ENCODE measurements around the gene RRP1. TPM values are rescaled to one million over a fixed set of nuclear protein-coding genes. Genes with fewer than 3 reads are reported as not detected.
A peak's percentile ranks its signal among the peaks of the same experiment; 100 is the strongest.

RRP1 gene
- total and polyA plus RNA-seq, 9 of the 15 experiments (the other 6 are each of a cell fraction or from before 2014, with no cell fraction given): 0.89 to 105 (median 51.6) TPM

GRCh38 chr21:43775795-43776430 is 13.5 kb upstream of the RRP1 start, which contains the start of gene CSTB (continued):
- TF ChIP-seq GTF2B (IDR thresholded peaks at IDR 0.05; ENCODE audit: extremely low read depth, insufficient read length) (no peak), THAP12 (CRISPR knock-in tag; IDR thresholded peaks at IDR 0.05) (peak; percentile 59; the same call in 1 of the 2 replicates), CHCHD3 (CRISPR knock-in tag; IDR thresholded peaks at IDR 0.05) (no peak), STAT5A (IDR thresholded peaks at IDR 0.05; ENCODE audit: borderline replicate concordance, low read length) (no peak), RCOR1 (IDR thresholded peaks at IDR 0.05; ENCODE audit: borderline replicate concordance in 1 of 2, low read depth in 2 of 2, low read length in 2 of 2) (peak in 1 of 2 experiments; percentile 36; a peak in 2 of 4 replicates), TAF15 (IDR thresholded peaks at IDR 0.05; ENCODE audit: low read depth, low read length) (no peak), ATF3 (IDR thresholded peaks at IDR 0.05) (no peak), ATF3 (CRISPR knock-in tag; conservative IDR thresholded peaks at IDR 0.05) (no peak; the same call in 1 of the 2 replicates), NFIX (CRISPR knock-in tag; IDR thresholded peaks at IDR 0.05; ENCODE audit: low read depth) (no peak), SIX5 (IDR thresholded peaks at IDR 0.05; ENCODE audit: borderline replicate concordance in 1 of 2, insufficient read depth in 1 of 2, low read depth in 1 of 2, low read length in 2 of 2) (no peak), ZNF583 (CRISPR knock-in tag; IDR thresholded peaks at IDR 0.05) (peak; percentile 73), ETS1 (conservative IDR thresholded peaks at IDR 0.05; ENCODE audit: control insufficient read depth, low read depth, low read length) (no peak), SIRT6 (IDR thresholded peaks at IDR 0.05; ENCODE audit: low read depth, low read length) (no peak), ID3 (CRISPR knock-in tag; IDR thresholded peaks at IDR 0.05) (no peak), ID3 (tag; IDR thresholded peaks at IDR 0.05) (peak; percentile 90), ZFP30 (CRISPR knock-in tag; IDR thresholded peaks at IDR 0.05; ENCODE audit: borderline replicate concordance) (no peak), TARDBP (IDR thresholded peaks at IDR 0.05) (no peak; the same call in 1 of the 2 replicates), U2AF2 (optimal IDR thresholded peaks at IDR 0.05; ENCODE audit: low read depth, low read length) (no peak), MAFG (tag; conservative IDR thresholded peaks at IDR 0.05) (no peak), BDP1 (IDR thresholded peaks at IDR 0.05; ENCODE audit: insufficient read depth, insufficient read length) (no peak), ZNF24 (IDR thresholded peaks at IDR 0.05) (no peak), SIN3B (IDR thresholded peaks at IDR 0.05; ENCODE audit: low read depth) (peak; percentile 79), MAFK (IDR thresholded peaks at IDR 0.05; ENCODE audit: low read length) (no peak), POLR2H (tag; IDR thresholded peaks at IDR 0.05; ENCODE audit: low read depth) (no peak)

All from K562 (cell line).